GM18505 (cell line): Measurements from ENCODE around the gene TEX9.
"Not testable (repeated sequence)": the region's sequence is repeated elsewhere in the genome, so short reads cannot be mapped to it uniquely, and the experiment has no call there.

Experiments used
- ATAC-seq: cut with Tn5 transposase; IDR thresholded peaks from one replicate; pipeline ENCODE4 v1.9.1; 2021; ENCODE audit not compliant: unreplicated experiment
- POLR2A ChIP-seq: IDR thresholded peaks from 4 replicates; pipeline ENCODE4 v1.6.1; 2011; ENCODE audit warnings: borderline replicate concordance; ENCODE audit not compliant: insufficient read depth, insufficient read length; ENCODE audit errors: extremely low read depth

TEX9 gene

DNA sequence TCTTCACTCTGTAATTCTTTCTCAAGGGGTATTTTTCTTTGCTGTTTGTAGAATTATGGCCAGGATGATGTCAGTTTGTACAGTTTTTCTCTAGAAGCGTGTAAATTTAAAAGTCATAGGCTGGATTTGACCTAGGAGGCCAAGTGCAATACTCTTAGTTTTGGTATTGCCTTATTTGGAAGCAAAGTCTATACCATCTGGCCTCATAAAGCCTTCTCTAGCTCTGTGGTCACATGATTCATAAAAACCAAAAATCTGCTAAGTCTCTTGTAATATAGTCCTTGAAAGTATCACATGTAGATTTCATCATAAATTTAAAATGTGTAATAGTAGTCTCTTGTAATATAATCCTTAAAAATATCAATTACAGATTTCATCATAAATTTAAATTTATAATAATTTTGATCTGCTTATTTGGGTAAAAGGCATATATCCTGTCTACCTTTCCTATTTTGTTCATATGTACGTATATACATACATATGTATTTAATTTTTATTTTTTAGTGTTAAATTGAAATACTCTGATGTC is 25.6 kb downstream of the TEX9 start:
- TF ChIP-seq POLR2A: no peak
- no peak for ATAC-seq

DNA sequence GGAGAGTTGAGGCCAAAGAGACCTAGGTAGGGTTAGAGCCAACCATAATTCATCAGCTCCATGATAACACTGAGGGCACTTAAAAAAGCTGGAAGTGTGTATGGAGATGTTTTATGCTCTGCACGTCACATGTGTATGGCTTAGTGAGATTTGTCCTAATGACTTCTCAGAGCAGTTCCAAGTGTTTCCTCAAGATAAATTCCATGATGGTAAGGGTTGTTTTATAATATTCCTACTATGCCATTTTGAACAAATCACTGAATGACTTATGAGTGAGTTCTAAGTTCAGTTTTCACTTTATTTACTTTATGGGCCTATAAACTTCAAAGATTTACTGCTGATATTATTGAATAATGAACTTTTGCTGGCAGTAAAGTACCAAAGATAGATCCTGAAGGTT is 28.1 kb downstream of the TEX9 start:
- no peak for TF ChIP-seq POLR2A
- ATAC-seq: no peak

DNA sequence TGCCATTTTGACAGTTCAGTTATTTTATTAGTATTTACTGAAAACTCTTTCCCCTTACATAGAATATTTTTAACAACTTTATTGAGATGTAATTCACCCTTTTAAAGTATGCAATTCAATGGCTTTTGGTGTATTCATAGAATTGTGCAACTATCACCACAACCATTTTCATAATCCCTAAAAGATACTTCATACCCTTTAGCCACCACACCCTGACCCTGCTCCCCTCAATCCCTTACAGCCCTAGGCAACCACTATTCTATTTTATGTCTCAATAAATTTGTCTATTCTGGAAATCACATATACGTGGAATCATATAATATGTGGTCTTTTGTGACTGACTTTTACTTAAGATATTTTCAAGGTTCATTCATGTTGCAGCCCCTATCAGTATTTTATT is 29.7 kb downstream of the TEX9 start:
- ATAC-seq: no peak
- TF ChIP-seq POLR2A: no peak

DNA sequence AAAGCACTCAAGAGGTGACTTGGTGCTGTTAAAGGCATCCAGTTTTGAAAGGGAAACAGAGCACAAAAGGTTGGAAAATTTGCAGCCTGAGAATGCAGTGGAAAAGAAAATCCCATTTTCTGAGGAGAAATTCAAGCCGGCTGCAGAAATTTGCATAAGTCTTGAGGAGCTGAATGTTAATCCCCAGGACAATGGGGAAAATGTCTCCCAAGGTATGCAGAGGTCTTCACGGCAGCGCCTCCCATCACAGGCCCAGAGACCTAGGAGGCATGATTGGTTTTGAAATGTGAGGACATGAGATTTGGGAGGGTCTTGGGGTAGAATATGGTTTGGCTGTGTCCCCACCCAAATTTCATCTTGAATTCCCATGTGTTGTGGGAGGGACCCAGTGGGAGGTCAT is 32.1 kb downstream of the TEX9 start:
- not testable (repeated sequence) for ATAC-seq

DNA sequence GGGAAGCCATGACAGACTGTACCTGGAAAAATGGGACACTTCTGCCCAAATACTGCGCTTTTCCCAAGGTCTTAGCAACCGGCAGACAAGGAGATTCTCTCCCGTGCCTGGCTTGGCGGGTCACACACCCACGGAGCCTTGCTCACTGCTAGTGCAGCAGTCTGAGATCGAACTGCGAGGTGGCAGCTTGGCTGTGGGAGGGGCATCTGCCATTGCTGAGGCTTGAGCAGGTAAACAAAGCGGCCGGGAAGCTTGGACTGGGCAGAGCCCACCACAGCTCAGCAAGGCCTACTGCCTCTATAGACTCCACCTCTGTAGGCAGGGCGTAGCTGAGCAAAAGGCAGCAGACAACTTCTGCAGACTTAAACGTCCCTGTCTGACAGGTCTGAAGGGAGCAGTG is 34.0 kb downstream of the TEX9 start:
- not testable (repeated sequence) for ATAC-seq

DNA sequence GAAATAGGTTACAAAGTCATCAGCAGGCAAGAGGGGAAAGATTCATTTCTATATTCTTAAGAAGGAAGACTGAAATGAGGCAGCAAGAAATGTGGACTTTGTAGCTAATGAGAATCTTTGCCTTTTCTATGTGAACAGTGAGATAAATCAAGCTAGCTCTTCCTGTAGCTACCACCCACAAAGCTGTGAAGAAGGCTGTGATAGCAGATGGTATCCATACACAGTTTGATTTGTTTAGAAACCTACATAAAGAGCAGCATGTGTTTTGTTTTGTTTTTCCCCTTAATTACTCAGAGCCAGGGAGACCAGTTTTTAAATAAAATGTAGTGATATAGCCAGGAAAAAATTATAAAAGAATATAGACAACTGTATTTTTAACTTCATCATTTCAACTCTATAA is 45.5 kb downstream of the TEX9 start:
- no peak for TF ChIP-seq POLR2A

DNA sequence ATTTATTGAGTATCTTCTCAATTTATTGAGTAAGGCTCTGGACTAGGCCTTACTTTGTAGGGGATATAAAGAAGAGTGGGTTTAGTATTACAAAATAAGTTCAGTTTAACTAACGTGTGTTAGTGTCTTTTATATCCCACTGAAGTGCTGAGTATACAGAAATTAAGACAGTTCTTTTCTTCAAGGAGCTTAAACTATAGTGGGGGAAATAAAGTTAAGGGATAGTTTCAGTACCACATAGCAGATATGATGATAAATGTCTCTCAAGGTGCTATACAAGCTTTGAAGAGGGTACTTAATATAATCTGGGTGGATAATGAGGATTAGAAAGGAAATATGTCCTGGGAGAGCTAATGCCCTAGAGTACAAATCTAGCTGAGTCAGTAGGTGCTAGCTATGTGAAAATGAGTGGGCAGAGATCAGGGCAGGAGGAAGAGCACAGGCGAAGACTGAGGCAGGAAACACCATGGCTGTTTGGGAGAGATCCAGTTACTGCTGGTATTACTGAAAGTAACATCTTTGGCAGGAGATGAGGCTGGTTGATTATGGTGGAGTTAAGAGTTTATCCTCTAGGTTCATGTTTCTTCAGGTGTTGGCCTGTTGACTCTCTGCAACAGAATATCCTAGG is 46.0 kb downstream of the TEX9 start:
- no peak for ATAC-seq
- TF ChIP-seq POLR2A: no peak

More for the DNA sequence above, 45.5 kb downstream of the TEX9 start:
- no peak for ATAC-seq

DNA sequence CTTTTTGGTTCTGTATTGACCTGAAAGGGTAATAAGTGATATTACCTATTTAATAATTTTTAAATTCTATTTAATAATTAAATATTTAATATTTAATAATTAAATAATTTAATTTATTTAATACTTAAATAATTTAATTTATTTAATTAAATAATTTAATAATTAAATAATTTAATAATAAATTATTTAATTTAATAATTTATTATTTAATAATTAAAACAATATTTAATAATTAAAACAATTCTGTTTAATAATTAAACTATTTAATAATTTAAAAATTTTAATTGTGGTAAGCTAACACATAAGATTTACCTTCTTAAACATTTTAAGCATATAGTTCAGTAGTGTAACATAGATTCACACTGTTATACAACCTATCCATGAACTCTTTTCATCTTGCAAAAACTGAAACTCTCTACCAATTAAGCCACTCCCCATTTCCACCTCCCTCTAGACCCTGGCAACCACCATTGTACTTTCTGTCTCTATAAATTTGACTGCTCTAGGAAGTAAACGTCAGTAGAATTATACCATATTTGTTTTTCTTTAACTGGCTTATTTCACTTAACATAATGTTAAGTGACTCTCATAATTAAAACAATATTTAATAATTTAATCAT is 48.0 kb downstream of the TEX9 start:
- ATAC-seq: not testable (repeated sequence)

DNA sequence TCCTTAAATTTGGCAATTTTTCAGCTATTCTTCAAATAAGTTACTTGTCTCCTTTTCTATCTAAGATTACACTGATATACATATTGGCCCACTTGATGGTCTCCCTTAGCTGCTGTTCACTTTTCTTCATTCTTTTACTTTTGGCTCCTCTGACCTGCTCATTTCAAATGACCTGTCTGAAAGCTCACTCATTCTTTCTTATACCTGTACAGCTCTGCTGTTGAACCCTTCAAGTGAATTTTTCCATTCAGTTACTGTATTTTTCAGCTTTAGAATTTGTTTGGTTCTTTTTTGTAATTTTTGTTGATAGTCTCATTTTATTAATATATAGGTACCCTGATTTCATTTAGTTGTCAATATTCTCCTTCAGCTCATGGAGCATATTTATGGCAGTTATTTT is 60.0 kb downstream of the TEX9 start:
- no peak for ATAC-seq
- no peak for TF ChIP-seq POLR2A

DNA sequence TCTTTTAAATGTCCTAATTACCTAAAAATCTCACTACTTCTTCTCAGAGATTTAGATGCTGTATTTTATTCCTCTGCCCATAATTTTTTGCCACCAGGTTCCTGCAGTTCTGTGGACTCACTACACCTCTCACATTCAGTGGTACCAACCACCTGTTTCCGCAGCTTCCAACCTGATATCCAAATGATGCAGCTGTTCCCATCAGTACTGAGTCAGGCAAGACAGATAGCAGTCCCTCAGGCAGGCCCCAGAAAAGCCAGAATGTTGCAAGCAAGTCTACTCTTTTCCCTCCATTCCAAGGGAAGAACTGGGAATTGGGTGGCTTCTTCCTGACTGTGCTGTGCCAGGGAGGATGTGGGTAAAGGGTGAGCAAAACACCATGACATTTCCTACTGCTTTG is 60.8 kb downstream of the TEX9 start:
- no peak for TF ChIP-seq POLR2A
- no peak for ATAC-seq

DNA sequence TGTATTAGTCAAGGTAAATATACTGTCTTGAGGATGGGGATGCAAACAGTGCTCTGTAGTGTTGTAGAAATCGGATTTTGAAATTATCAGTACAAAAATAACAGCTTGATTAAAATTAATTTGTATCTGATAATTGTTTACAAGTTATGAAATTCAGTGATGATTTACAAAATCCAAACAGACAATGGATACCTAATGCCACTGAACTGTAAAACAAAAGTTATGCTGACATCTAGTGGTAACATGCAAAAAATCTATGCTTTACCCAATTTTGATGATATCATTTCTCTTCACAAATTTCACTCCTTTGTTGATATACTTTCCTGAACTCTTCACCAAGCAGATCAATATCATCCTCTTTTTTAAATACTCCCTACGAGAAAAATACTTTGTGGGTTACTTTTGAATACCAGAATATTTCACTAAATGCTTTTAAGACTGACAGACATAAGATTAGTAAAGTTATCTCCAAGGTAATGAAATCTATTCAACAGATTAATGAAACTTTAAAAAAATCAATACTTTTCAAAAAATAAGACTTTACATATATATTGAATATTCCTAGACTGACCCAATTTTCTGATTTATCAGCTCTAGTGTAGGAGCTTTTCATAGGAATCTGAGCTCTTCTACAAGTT is 63.7 kb downstream of the TEX9 start:
- ATAC-seq: no peak
- TF ChIP-seq POLR2A: no peak

DNA sequence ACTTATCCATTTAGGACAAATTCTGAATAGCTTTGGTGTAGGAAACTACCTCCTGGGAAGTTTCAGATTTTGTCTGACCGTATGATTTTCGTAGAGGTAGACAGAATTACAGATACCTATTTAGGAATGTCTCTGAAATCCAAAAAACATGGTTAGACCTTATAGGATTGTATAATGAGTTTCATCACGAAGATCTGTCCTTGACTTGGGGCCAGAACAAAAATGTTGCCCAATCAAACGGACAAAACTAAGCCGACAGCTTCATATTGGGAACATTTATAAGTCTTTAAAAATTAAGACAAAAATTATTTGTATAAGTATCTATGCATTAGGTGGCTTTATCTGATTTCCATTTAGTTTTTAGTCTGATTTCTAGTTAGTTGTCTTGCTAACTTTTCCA is 67.1 kb downstream of the TEX9 start:
- ATAC-seq: no peak
- TF ChIP-seq POLR2A: no peak

DNA sequence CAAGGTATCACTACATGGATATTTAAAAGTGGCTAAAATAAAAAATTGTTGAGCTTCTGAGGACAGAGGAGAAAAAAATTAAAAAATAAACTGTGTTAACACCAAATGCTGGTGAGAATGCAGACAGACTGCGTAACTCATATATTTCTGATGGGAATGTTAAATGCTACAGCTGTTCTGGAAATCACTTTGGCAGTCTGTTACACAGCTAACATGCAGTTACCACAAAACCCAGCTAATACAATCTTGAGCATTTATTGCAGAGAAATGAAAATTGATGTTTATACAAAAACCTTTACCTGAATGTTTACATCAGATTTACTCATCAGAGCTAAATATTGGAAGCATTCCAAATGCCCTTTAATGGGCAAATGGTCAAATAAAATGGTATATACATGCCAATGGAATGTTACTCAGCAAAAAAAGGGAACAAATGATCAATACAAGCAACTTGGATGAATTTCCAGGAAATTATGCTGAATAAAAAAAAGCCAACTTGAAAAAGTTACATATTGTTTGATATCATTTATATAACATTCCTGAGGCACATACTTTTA is 75.1 kb downstream of the TEX9 start:
- ATAC-seq: no peak
- TF ChIP-seq POLR2A: no peak

DNA sequence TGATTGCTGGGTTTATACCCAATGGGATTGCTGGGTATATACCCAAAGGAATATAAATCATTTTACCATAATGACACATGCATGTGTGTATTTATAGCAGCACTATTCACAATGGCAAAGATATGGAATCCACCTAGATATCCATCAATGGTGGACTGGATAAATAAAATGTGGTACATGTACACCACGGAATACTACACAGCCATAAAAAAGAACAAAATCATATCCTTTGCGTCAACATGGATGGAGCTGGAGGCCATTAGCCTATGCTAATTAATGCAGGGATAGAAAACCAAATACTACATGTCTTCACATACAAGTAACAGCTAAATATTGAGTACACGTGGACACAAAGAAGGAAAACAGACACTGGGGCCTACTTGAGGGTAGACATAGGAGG is 77.1 kb downstream of the TEX9 start:
- TF ChIP-seq POLR2A: no peak
- no peak for ATAC-seq
